DMS 273 (cell line): Measurements from ENCODE around the gene ZRANB3.
"Not testable (repeated sequence)": the region's sequence is repeated elsewhere in the genome, so short reads cannot be mapped to it uniquely, and the experiment has no call there.

Experiments used
- DNase-seq: peaks from one replicate; lab custom pipeline; 2025; ENCODE audit not compliant: unreplicated experiment; lab: John Stamatoyannopoulos, UW

Gene ZRANB3

DNA sequence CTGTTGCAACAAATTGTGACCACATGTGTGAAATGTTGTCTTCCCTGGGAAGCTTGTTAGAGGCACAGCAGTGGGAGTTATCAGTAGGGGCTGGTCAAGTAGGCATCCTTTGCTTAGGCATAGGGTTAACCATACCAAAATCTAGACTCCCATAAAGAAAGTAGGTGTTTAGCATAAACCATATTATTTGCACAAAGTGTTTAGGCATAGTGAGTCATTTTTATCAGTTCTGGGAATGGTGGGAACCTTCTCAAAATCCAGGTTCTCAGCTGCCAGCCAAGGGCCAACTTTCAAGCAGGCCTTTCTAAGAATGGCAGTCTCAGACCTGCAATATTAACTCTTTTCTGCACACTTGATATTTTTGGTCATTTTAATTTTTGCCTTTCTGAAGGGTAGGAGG, 390.4 kb downstream of the ZRANB3 start:
- no peak for DNase-seq

DNA sequence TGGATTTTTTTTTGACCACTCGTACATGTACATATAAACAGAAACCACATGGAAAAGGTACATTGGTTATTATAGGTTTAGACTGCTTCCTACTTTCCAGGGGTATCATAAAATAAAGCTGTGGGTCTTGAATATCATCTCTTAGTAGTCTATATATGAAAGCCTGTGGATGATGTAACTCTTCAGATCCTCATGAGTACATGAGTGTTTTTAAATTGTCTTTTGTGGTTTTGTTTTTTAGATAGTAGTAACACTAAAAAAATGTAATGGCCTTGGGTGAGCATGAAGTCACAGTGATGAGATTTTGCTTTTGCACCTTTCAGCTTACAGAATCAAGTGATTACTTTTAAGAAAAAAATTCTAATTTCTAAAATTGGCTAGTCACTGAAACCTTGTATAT, 398.7 kb downstream of the ZRANB3 start:
- no peak for DNase-seq

DNA sequence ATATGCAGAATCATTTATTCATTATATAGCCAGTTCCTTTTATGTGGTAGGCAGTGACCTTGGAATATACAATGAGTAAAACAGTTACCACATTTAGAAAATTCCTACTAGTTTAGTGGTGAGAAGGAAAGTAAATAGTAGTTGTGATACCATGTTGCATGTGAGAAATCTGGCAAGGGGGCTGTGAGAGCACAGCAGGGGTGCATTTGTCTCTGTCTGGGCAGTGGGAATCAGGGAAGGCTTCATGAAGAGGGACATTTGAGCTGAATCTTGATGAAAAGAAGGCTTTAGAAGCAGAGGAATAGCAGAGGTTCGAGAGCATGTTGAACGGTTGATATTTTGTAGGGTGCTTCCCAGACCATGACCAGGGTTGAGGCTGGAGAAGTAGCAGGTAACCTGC, 400.3 kb downstream of the ZRANB3 start:
- no peak for DNase-seq

DNA sequence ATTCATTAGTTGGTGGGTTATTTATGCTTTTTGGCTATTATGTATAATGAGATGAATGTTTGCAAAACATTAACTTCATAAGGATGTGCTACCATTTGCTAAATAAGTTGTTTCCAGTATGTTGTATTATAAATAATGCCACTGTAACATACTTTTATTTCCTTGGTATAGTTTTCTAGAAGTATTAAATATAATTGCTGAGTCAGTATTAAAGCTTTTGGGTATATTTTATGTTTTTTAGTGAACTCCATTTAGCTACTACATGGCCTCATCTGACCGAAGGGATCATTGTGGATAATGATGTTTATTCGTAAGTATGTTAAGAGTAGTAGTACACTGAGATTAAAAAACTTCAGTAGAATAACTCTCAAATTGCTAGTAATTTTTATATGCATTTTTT, 405.1 kb downstream of the ZRANB3 start:
- DNase-seq: no peak

DNA sequence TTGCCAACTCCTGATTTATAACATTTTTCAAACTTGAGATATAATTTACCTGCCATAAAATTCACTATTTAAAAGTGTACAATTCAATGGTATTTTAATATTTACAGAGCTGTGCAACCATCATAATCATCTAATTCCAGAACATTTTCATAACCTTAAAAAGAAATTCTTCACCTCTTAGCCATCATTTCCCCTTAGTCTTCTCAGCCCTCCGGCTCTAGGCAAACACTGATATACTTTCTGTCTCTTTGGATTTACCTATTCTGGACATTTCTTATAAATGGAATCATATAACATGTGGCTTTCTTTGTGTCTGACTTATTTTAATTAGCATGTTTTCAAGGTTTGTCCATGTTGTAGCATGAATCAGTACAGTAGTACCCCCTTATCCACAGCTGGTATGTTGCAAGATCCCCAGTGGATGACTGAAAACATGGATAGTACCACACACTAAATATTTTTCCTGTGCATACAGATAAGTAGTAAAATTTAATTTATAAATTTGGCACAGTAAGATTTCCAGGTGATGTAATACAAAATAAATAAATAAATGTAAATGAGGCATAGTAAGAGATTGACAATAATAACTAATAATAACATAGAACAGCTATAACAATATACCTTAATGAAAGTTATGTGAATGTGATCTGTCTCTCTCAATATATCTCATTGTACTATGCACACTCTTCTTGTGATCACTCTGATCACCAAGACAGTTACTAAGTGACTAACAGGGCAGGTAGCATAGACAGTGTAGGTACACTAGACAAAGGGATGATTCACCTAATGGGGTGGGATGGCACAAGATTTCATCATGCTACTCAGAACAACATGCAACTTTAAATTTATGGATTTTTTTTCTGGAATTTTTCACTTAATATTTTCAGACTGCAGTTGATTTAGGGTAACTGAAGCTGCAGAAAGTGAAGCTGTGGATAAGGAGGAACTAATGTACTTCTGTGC, 405.8 kb downstream of the ZRANB3 start:
- DNase-seq: no peak

DNA sequence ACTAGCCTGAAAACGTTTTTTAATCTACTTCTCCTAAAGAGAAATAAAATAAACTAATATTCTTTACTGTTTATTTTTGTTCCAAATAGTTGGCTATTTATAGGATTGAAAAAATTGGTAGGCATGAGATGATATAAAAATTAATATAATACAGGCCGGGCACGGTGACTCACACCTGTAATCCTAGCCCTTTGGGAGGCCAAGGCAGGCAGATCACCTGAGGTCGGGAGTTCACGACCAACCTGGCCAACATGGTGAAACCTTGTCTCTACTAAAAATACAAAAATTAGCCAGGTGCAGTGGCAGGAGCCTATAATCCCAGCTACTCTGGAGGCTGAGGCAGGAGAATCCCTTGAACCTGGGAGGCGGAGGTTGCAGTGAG, 409.4 kb downstream of the ZRANB3 start:
- DNase-seq: not testable (repeated sequence)

DNA sequence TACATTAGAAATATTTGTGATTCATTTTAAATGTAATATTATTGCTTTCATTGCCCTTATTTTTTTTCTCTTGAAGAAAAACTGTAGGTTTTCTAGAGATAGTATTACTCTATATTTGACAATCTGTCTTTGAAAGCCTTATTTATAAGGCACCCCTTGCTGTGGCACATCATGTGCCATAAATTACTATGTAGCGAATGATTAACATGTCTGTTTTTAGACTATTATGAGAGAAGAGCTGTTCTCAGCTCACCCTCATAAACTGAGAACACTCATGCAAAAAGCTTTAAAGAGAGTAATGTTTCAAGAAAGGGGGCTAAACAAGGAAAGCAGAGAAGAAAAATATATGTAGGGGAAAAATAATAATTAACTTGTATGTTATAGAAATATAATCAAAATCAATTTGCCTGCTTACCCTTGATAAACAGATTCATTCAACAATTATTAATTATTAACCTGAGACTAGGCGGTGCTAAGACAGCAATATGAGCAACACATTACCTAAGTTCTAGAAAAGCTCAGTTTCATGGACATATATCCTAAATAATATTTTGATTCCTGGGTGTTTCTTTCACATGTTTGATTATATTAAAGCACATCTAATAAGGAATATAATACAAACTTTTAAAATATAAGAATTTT, 409.9 kb downstream of the ZRANB3 start:
- no peak for DNase-seq

DNA sequence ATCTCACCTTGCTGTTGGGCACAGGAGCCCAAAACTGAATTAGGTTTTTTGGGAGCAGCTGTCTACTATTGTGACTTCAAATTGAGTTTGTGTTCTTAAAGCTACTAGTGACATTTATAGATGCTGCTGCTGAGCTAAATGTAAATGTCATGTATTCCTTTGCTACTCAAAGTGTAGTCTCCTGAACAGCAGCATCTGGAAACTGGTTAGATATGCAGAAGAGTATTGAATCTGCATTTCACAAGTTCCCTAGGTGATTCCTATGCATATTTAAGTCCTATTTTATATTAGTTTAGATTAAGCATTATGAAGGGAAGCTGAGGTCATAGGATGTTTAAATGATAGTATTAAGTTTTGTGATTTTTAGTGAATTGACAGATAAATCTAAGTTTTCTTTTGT, 411.4 kb downstream of the ZRANB3 start:
- DNase-seq: no peak

DNA sequence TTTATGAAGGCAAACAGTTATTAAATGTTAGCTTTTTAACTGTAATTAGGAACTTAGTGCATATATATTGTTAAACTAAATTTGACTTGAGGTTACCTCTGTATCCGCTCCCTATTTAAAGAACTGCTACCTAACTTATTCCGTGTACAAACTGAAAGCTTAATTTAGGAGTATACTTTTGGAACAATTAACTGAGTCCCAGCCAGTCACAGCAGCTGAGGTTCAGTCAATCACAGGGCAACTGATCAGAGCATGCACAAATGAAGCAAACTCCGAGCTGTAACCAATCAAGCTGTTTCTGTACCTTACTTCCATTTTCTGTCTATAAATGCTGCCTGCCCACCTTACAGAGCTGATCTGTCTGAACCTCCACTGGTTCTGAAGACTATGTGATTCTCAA, 417.7 kb downstream of the ZRANB3 start:
- no peak for DNase-seq

DNA sequence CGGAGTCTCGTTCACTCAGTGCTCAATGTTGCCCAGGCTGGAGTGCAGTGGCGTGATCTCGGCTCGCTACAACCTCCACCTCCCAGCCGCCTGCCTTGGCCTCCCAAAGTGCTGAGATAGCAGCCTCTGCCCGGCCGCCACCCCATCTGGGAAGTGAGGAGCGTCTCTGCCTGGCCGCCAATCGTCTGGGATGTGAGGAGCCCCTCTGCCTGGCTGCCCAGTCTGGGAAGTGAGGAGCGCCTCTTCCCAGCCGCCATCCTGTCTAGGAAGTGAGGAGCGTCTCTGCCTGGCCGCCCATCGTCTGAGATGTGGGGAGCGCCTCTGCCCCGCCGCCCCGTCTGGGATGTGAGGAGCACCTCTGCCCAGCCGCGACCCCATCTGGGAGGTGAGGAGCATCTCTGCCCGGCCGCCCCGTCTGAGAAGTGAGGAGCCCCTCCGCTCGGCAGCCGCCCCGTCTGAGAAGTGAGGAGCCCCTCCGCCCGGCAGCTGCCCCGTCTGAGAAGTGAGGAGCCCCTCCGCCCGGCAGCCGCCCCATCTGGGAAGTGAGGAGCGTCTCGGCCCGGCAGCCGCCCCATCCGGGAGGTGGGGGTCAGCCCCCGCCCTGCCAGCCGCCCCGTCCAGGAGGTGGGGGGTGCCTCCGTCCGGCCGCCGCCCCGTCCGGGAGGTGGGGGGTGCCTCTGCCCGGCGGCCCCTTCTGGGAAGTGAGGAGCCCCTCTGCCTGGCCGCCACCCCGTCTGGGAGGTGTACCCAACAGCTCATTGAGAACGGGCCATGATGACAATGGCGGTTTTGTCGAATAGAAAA, 425.3 kb downstream of the ZRANB3 start:
- DNase-seq: not testable (repeated sequence)

DNA sequence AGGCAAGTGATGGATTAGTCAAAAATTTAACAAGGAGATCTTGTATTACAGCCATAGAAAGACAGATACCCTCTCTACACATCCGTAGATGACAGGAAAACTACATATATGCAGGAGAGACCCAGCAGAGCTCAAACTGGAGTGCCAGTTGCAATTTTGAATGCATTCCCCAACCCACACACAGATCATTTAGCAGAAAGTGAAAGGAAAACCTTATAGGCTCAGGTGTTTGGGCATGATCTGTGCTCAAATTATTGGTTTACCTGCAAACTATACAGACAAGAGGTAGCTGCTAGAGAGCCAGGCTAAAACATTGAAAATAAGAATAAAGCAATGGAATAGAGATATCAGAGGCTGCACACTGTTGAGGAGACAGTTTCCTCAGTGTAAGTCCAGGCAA, 427.2 kb downstream of the ZRANB3 start:
- no peak for DNase-seq

DNA sequence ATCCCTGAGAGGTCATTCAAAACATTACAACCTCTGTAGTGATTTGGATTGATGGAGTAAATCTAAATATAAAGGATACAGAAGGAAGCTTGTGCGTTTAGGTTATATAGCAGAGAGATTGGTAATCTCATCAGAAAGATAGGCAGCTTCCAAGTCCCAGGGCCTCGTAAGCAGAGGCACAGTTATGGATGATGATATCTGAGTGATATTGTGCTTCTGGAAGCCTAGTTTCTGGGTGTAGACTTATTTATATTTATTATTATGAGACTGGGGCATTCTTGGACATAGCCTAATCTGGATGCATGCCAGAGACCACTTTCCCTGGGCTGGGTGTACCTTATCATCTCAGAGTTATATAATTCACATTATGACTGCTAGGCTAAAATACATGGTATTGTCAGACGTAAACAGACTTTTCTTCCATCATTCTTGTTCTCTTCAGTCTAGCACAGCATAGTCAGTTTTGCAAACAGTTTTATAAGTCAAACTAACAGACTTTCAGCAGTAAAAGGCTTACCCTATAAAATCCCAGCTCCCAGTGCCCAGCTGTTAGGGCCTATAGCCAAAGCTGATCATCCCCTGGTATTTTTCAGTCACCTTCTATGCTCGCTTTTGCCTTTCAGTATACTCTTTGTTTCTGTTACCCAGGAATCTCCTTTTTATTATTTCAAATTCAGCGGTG, 431.1 kb downstream of the ZRANB3 start:
- no peak for DNase-seq

DNA sequence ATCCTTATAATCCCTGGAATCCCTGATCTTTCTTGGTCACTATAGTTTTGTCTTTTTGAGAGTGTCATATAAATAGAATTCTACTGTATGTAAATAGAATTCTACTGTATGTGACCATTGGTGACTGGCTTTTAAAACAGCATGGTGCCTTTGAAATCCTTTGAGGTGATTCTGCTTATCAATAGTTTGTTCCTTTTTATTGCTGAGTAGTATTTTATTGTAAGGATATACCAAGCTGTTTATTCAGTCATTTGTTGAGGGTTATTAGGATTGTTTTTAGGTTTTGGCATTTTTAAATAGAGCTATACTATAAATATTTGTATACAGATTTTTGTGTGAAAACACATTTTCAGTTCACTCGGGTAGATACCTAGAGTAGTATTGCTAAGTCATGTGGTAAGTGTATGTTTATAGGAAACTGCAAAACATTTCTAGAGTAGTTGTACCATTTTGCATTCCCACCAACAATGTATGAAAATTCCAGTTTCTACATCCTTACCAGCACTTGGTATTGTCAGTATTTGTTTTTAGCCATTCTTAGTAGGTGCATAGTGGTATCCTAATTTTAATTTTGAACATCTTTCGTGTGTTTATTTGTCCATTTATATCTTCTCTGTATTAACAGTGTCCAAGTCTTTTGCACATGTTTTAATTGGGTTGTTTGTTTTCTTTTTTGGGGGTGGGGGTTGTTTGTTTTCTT, 433.3 kb downstream of the ZRANB3 start:
- DNase-seq: no peak

DNA sequence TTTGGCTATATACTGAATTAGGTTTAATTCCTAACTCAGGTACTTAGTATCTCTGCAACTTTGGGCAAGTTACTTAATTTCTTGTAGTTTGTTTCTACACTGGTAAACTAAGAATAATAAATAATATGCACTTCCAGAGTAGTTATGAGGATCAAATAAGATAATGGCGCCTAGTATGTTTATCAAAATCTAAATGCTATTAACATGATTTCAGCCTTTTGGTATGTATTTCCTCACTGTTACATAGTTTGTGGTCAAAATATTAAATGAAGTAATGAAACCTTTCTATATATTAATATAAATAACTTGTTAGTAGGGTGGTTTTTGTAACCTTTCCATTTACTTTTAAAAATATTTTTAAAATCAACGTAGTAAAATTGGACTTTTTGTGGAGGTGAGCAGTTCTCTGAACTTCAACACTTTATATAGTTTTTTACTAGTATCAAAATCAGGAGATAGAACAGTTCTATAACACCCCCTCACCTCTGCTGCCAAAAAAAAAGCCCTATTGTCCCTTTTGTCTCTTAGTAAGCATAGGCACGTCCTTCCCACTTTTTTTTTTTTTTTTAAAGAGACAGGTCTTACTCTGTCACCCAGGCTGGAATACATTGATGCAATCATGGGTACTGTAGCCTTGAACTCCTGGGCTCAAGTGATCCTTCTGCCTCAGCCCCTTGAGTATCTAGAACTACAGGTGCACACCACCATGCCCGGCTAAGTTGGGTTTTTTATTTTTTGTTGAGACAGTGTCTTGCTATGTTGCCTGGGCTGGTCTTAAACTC, 434.2 kb downstream of the ZRANB3 start:
- no peak for DNase-seq

DNA sequence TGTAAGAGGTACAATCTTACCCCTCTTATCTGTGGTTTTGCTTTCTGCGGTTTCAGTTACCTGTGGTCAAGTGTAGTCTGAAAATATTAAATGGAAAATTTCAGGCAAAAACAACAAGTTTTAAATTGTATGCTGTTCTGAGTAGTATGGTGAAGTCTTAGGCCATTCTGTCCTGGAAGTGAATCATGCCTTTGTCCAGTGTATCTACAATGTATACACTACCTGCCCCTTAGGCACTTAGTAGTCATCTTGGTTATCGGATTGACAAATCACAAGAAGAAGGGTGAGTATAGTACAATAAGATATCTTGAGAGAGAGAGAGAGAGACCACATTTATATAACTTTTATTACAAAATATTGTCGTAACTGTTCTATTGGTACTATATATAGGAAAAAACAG, 435.4 kb downstream of the ZRANB3 start:
- no peak for DNase-seq

DNA sequence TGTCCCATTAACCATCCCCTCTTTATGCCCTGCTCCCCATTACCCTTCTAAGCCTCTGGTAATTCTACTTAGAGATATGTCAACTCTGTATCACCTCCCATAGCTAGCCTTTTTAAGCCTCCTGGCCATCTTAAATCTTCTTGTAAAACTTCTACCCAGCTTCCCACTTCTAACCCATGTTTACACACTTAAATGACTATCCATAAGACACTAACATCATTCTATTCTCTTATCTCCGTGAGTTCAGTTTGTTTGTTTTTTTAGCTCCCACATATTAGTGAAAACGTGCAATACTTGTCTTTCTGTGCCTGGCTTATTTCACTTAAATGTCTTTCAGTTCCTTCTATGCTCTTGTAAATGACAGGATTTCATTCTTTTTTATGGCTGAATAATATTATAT, 436.5 kb downstream of the ZRANB3 start:
- no peak for DNase-seq

DNA sequence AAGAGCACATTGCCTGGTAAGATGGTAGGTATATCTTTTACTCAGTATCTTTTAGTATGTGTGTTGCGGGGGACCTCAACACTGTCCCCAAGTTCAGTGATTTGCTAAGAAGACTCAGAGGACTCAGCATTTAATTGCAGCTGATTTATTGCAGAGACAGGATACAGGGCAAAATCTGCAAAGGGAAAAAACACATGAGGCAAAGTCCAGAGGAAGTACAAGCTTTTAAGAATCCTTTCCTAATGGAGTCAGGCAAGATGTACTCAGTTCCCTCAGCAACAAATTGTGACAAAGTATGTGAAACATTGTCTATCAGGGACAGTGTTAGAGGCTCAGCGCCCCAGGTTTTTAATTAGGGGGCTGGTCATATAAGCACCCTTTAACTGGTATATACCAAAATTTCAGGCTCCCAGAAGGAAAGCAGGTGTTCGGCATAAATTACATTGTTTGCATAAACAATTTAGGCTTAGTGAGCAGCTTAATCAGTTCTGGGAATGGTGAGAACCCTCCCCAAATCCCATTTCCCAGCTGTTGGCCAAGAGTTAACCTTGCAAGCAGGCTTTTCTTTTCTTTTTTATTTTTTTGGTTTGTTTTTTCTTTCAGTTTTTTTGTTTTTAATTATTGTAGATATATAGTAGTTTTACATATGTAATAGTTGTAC, 437.2 kb downstream of the ZRANB3 start:
- DNase-seq: peak; percentile 79

DNA sequence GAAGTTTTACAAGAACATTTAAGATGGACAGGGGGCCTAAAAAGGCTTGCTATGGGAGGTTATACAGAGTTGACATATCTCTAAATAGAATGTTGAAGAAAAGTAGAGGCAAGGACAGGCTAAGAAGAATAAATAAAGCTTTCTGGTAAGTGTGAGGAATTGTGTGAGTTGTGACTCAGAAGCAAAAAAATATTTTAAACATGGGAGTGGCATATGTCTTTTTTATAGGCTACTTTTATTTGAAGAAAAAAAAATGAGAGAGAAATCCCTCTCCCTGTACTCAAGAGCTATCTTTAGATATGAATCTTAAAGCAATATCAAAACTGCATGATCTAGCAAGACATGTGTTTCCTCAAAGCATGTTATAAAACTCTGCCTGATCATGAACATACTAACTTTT, 437.8 kb downstream of the ZRANB3 start:
- DNase-seq: no peak

DNA sequence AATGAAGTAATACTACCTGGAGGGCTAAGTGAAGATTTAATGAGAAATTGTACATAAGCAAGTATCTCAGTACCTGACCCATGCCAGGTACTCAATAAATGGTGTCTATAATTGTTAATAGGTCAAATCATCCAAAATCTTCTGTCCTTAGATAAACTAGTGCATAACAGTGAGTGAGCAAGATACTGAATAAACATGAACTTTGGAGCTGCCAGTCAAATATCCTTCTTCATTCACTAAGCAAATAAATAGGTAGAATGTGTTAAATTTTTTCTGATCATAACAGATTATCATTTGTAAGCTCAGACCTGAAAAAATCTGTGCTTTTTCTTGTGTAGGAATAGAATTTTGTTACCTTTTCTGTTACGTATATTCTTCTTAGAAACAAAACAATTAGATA, 439.3 kb downstream of the ZRANB3 start:
- DNase-seq: no peak
